Urothelium cell line (cell line): Measurements from ENCODE around the gene SCLT1.
A peak's percentile ranks its signal among the peaks of the same experiment; 100 is the strongest.

ENCODE experiments used
- DNase-seq: peaks from one replicate; pipeline ENCODE4 v3.0.0; 2011; ENCODE audit warnings: low spot score, mixed read lengths
- FAIRE-seq: peaks from 2 replicates; lab custom pipeline; 2011; peaks lifted over from hg19 to GRCh38; lab: Jason Lieb, UNC

SCLT1 gene

GRCh38 chr4:128879971-128880370 is 213.4 kb downstream of the SCLT1 start:
- no peak for FAIRE-seq

GRCh38 chr4:128879283-128879682 is 214.1 kb downstream of the SCLT1 start:
- FAIRE-seq = no peak
- DNase-seq = no peak

More at GRCh38 chr4:128879971-128880370, 213.4 kb downstream of the SCLT1 start:
- DNase-seq = no peak

GRCh38 chr4:128877934-128878333 is 215.4 kb downstream of the SCLT1 start:
- no peak for DNase-seq
- no peak for FAIRE-seq

DNA sequence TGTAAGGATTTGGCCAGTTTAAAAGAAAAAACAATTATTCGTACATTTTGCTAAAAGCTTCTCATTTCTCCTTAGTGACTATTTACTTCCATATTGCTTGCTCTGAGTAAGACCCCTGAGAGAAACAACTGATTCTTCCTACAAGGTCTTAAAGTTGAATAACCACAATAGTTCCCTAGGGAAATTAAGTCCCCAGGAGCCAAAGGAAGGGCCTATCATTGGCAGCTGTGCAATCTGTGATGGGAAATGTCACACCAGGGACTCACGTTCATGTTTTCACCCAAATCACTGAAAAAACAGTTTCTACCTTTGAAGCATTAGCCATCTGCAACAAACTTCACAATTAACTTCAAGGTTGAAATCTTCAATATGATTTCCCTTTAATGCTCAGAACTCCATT is 217.1 kb downstream of the SCLT1 start:
- FAIRE-seq (no peak), DNase-seq (no peak)

GRCh38 chr4:128871948-128872347 is 221.4 kb downstream of the SCLT1 start:
- FAIRE-seq (no peak), DNase-seq (no peak)

DNA sequence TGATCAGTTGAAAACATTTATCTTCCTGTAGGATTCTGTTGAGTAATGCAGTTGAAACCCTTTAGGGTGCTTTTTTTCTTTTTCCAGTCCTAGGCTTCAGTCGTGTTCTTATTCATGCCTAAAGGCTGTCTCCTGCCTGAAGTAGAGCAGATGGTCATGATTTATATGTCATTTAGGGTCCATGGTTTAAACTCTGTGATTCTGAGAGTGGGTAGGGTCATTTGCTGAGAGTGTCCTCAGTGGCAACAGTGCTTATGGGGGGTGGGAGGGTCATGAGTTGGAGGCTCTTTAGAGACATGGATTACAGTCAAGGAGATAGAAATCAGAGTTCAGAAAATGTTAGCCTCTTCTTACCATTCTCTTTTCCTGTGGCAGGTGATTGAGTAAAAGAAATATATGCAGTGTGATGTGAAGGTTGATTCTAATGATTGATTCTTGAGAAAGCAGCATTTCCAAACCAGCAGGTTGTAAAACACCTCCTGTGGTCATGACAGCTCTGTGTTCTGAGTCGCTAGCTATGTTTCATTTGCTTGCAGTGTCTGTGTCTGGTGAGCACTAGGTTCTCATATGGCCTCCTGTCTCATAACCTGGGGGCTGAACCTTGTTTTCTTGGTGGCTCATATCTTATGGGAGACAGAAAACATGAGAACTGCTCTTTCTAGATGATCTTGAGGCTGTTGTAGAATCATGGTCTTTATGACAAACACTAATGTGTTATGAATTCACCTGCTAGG is 223.4 kb downstream of the SCLT1 start:
- no peak for DNase-seq
- FAIRE-seq = no peak

DNA sequence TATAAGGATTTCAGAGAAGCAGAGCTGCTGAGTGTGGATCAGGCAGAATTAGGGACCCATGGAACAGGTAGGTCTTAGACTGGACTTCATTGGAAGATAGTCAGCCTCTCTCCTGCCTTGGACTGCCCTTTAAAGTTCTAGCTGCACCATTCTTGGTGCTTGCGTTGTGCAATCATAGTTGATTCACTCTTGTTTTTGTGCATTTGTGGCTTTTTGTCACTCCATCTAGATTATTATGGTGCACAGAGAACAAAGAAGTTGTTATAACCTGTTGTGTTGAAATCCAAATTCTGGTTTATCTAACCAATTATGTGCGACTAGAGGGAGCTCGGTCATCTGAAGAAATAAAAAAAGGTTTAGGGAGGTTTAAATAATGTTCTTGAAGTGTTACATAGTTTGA is 224.6 kb downstream of the SCLT1 start:
- no peak for FAIRE-seq
- DNase-seq = no peak

DNA sequence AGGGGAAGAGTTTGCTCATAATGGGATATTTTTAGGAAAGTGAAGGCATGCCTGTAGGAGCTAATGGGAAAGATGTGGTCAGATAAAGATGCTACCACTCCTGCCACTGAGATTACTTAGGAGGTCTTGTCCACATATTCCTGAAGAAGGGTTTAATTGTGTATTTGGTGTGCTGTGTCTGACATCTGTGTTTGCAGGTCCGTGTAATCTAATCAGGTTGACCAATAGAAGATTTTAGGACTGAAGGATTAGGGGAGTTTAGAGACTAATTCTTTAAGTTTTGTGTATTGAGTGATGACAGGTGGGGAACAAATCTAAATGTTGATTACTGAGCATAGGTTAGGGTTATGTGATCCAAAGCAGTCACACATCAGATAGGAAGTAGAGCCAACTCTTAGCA is 226.6 kb downstream of the SCLT1 start:
- FAIRE-seq (no peak), DNase-seq (no peak)

DNA sequence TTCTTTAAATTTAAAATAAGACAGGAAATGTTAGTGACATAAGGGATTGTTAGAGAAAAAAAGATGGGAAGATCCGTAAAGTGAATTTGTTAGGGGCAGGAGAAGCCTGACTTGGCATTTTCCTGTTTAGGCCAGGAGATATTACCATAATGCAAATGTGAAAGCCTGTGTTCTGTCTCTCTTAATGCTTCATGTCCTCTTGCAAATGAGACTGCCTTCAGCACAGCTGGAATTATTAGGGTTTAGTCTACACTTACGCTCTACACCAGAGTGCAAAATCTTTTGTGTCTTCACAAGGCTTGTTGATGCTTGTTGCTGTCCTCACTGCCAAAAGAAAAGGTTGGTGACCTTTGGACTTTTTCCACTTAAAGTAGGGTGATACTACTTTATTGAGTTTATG is 227.1 kb downstream of the SCLT1 start:
- DNase-seq (no peak), FAIRE-seq (no peak)

DNA sequence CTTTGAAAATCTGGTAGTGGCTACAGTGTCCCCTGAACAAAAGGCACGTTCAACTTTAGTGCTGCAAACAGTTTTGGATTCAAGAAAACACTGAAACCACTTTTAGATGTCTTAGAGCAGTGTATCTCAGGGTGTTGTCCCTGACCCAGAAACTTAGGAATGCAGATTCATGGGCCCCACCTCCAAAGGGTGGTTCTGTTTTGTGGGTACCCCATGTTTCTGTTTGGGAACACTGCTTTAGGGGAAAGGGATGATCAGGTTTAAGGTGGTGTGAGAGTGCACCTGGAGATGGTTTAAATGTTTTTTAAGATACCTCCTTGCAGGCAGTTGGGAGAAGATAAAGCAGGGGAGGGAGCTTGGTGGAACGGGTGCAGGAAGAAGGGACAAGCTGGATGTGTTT is 228.2 kb downstream of the SCLT1 start:
- FAIRE-seq = no peak

DNA sequence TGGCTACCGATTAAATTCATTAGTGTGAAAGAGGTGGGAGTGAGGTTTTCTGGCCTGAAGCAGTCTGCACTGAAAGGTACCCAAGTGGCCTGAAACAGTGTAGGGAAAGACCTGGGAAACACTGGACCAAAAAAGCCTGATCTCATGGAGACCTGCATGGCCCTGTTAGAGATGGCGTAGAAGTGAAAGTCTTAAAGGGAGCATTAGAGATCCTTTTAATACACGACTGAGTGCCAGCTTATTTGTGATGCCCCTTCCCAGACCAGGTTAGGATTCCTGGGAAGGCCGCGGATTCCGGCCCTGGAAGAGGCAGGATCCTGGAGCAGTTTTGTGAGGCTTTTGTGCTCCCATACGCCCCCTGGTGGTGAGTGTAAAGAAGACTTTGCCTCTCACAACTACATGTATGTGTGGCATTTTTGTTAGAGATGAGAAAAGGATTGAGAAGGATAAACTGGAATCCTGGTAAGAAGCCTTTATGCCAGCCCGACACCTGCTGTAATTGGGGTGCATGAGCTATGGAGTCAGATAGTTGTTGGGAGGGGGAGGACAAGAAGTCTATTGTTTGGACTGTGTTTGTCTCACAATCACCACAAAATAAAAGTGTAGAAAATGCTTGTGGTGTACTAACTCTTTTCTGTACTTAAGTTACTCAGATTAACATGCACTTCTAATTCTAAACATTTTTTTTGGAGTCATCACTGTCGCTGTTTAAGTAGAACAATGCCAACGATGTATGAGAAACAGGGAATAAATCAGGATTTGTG is 229.8 kb downstream of the SCLT1 start:
- peak; percentile 71 for DNase-seq
- FAIRE-seq = no peak

More for the DNA sequence above, 228.2 kb downstream of the SCLT1 start:
- DNase-seq = no peak

GRCh38 chr4:128862608-128863311 is 230.6 kb downstream of the SCLT1 start:
- FAIRE-seq (no peak), DNase-seq (peak; percentile 8)

DNA sequence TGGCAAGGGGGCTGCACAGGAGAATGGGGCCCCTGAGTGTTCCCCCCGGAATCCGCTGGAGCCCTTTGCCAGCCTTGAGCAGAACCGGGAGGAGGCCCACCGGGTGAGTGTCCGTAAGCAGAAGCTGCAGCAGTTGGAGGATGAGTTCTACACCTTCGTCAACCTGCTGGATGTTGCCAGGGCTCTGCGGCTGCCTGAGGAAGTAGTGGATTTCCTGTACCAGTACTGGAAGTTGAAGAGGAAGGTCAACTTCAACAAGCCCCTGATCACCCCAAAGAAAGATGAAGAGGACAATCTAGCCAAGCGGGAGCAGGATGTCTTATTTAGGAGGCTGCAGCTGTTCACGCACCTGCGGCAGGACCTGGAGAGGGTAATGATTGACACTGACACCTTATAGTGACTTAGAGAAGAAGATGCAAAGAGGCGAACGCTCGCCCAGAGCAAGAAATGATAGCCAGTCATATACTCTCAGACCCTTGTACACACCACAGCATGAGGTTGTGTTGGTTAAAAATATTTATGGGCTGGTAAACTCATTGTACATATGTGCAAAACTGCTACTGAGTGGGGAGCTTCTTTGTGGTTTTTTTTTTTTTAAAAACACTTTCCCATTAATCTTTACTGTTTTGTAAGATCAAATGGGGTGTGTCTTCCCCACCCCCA is 231.4 kb downstream of the SCLT1 start:
- FAIRE-seq = no peak

GRCh38 chr4:128859887-128860677 is 233.3 kb downstream of the SCLT1 start:
- FAIRE-seq = no peak
- no peak for DNase-seq

More for the DNA sequence above, 231.4 kb downstream of the SCLT1 start:
- DNase-seq = no peak

DNA sequence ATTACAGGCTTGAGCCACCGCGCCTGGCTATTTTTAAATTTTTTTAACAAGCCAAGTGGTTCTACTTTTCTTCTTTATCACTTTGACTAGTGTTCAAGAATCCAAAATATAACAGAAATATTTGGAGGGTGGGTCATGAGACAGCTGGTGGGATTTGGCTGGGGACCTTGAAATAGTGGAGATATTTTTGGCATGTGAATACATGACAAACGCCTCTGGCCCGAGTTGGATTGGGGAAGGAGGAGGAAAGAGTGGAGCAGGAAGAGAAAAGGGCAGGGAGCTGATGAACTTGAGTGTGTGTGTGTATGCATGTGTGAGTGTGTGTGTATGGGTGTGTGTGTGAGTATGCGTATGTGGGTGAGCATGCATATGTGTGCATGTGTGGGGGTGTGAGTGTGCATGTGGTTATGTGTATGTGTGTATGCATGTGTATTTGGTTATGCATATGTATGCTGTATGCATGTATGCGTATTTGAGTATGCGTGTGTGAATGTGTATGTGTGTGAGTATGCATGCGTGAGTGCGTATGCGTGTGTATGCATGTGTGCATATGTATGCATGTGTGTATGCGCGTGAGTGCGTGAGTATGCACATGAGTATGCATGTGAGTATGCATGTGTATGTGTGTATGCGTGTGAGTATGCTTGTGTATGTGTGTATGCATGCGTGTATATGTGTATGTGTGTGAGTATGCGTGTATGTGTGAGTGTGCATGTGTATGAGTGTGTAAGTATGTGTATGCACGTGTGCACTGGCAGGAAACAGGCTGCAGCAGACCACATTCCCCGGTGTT is 234.3 kb downstream of the SCLT1 start:
- no peak for DNase-seq
- FAIRE-seq = peak; percentile 94

DNA sequence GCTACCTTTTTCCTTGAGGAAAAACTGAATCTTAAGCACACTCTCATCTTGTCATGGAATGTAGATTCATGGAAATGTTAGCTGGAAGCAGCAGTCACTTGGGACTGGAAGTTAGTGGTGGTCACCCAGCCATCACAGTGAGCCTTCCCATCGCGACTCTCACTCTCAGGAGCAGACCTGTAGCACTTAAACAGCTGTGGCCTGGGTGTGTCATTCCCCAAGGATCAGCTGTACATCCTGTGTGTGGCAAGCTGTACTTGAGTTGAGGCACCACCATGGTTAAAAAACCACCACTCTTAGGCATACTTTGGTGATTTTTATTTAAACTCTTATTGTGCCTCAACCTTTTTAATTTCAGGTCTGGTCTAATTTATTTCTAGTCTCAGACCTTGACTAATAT is 237.1 kb downstream of the SCLT1 start:
- FAIRE-seq (no peak), DNase-seq (no peak)

- no peak for DNase-seq
- no peak for FAIRE-seq
These were observed 237.7 kb downstream of the SCLT1 start for GRCh38 chr4:128855621-128856020.

DNA sequence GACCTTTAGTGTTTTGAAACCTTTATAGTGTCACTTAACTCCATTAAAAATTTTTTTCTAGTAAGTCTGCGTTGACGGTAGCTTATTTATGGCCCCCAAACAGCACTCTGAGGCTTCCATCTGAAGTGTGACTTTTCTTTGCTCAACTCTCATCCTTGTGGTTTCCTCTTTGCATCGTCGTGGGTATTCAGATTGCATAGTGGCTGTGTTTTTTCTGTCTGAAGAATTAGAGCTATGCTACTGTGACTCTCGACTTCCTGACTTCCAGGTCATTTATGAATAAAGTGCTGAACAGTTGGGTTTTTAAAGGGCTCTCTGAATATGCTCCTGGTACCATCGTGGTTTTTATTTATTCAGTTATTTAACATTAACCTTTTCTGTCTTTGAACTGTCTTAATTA is 238.9 kb downstream of the SCLT1 start:
- no peak for DNase-seq

DNA sequence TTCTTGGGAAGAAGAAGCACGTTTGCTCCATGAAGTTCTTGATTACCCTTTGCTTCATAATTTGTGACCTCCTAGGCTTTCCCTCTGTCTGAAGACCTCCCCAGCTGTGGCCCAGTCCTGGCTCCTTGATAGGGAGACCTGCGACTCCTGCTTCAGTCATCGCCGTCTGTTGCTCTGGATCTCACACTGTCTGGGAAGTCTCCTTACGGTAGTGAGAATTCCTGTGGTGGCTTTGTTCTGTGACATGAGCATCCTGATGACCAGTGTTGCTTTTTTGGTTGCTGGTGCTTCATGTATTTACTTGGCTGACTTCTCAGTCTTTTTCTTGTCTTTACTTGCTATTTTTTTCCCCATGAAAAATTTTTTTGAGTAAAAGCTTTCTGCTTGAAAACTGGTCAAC is 239.6 kb downstream of the SCLT1 start:
- DNase-seq = no peak

More for the DNA sequence above, 238.9 kb downstream of the SCLT1 start:
- no peak for FAIRE-seq

More for the DNA sequence above, 239.6 kb downstream of the SCLT1 start:
- FAIRE-seq = no peak
